Astrocyte (in vitro differentiated cells and primary cell): ENCODE measurements around the gene SENP8. TPM values are rescaled to one million over a fixed set of nuclear protein-coding genes. Genes with fewer than 3 reads are reported as not detected.

ENCODE experiments used
- DNase-seq: peaks from one replicate; pipeline ENCODE4 v3.0.0-alpha.2; 2010; ENCODE audit warnings: low read depth
- FAIRE-seq: peaks from 2 replicates; lab custom pipeline; 2011; peaks lifted over from hg19 to GRCh38; lab: Jason Lieb, UNC
- H2AFZ ChIP-seq: 2 replicates; pipeline ENCODE4 v1.6.0; 2012; ENCODE audit warnings: low read depth, low read length, inconsistent platforms
- H3K27ac ChIP-seq: 2 replicates; pipeline ENCODE4 v1.5.1; 2011; ENCODE audit warnings: low read depth, low read length, inconsistent platforms
- H3K27me3 ChIP-seq: 2 replicates; pipeline ENCODE4 v1.6.0; 2011; ENCODE audit warnings: low read length, inconsistent platforms; ENCODE audit not compliant: insufficient read depth
- H3K36me3 ChIP-seq: 2 replicates; pipeline ENCODE4 v1.5.1; 2011; ENCODE audit warnings: low read length, inconsistent platforms; ENCODE audit not compliant: insufficient read depth
- H3K4me1 ChIP-seq: 2 replicates; pipeline ENCODE4 v1.5.1; 2011; ENCODE audit warnings: low read length, inconsistent platforms; ENCODE audit not compliant: insufficient read depth
- H3K4me2 ChIP-seq: 2 replicates; pipeline ENCODE4 v1.6.0; 2012; ENCODE audit warnings: low read length, inconsistent platforms
- H3K4me3 ChIP-seq: 2 replicates; pipeline ENCODE4 v1.5.1; 2011; ENCODE audit warnings: low read depth, mild to moderate bottlenecking, low read length, inconsistent platforms; ENCODE audit not compliant: insufficient read depth
- H3K79me2 ChIP-seq: 2 replicates; pipeline ENCODE4 v1.6.0; 2012; ENCODE audit warnings: mild to moderate bottlenecking, low read length, inconsistent platforms; ENCODE audit not compliant: insufficient read depth
- H3K9ac ChIP-seq: 2 replicates; pipeline ENCODE4 v1.6.0; 2012; ENCODE audit warnings: mild to moderate bottlenecking, low read length, inconsistent platforms
- H3K9me3 ChIP-seq: 2 replicates; pipeline ENCODE4 v1.5.1; 2012; ENCODE audit warnings: low read depth, mild to moderate bottlenecking, low read length, inconsistent platforms; ENCODE audit not compliant: insufficient read depth
- H4K20me1 ChIP-seq: 2 replicates; pipeline ENCODE4 v1.6.0; 2012; ENCODE audit warnings: low read length, inconsistent platforms; ENCODE audit not compliant: insufficient read depth
- H3K27ac Mint-ChIP-seq: one replicate; pipeline ENCODE4 v1.8.0; 2021; ENCODE audit warnings: mild to moderate bottlenecking, mixed read lengths; ENCODE audit not compliant: unreplicated experiment
- H3K27me3 Mint-ChIP-seq: one replicate; pipeline ENCODE4 v1.8.0; 2021; ENCODE audit warnings: low read depth, mixed read lengths; ENCODE audit not compliant: unreplicated experiment
- H3K36me3 Mint-ChIP-seq: one replicate; pipeline ENCODE4 v1.8.0; 2021; ENCODE audit warnings: low read depth, mixed read lengths; ENCODE audit not compliant: unreplicated experiment
- H3K4me1 Mint-ChIP-seq: one replicate; pipeline ENCODE4 v1.8.0; 2021; ENCODE audit warnings: low read depth, mixed read lengths; ENCODE audit not compliant: unreplicated experiment
- H3K4me3 Mint-ChIP-seq: one replicate; pipeline ENCODE4 v1.8.0; 2021; ENCODE audit warnings: mild to moderate bottlenecking, moderate library complexity, mixed read lengths; ENCODE audit not compliant: unreplicated experiment
- H3K9me3 Mint-ChIP-seq: one replicate; pipeline ENCODE4 v1.8.0; 2021; ENCODE audit warnings: mild to moderate bottlenecking, mixed read lengths; ENCODE audit not compliant: unreplicated experiment
- CTCF ChIP-seq: IDR thresholded peaks from 2 replicates; pipeline ENCODE4 v1.5.1; 2011; ENCODE audit warnings: low read depth, mild to moderate bottlenecking, inconsistent platforms, low read length, moderate library complexity; ENCODE audit not compliant: insufficient read depth
- EZH2 ChIP-seq: IDR thresholded peaks from 2 replicates; pipeline ENCODE4 v1.6.1; 2012; ENCODE audit warnings: mild to moderate bottlenecking, low read length, inconsistent platforms; ENCODE audit not compliant: insufficient read depth
- total RNA-seq: library from RNA; stranded (reverse); gene quantifications from 2 replicates; pipeline ENCODE4 v1.2.1, GENCODE V29; 2021

Gene SENP8
- total RNA-seq, 1 donor from 2014 or later: 2.9 TPM

- Mint-ChIP-seq H3K4me3 (no peak overlapping the region), H3K27me3 (peaks cover 23% of the 10 kb centered on the region), H3K4me1 (no peaks in the 10 kb centered on the region), H3K9me3 (no peaks in the 10 kb centered on the region), H3K27ac (peak overlapping the region; percentile 4), H3K36me3 (peaks cover 2% of the 10 kb centered on the region)
- H3K4me3 ChIP-seq: no peak overlapping the region
- peaks cover 4% of the 10 kb centered on the region for H3K27me3 ChIP-seq
- FAIRE-seq: no peak
- H3K9ac ChIP-seq: no peak overlapping the region
- H3K4me2 ChIP-seq: no peak overlapping the region
- H3K79me2 ChIP-seq: no peaks in the 10 kb centered on the region
- H3K27ac ChIP-seq: no peak overlapping the region
- no peak overlapping the region for H2AFZ ChIP-seq
- no peaks in the 10 kb centered on the region for H3K4me1 ChIP-seq
- no peaks in the 10 kb centered on the region for H4K20me1 ChIP-seq
- no peaks in the 10 kb centered on the region for H3K9me3 ChIP-seq
- TF ChIP-seq CTCF (no peak), EZH2 (no peak)
- no peaks in the 10 kb centered on the region for H3K36me3 ChIP-seq
- DNase-seq: no peak
Measured at GRCh38 chr15:72162569-72162968, 44.4 kb downstream of the SENP8 start.

- DNase-seq (no peak), FAIRE-seq (no peak)
- no peak overlapping the region for H3K4me3 ChIP-seq
- no peak overlapping the region for H3K4me2 ChIP-seq
- no peak overlapping the region for H2AFZ ChIP-seq
- Mint-ChIP-seq H3K27ac (no peak overlapping the region), H3K4me1 (peaks cover 6% of the 10 kb centered on the region), H3K9me3 (no peaks in the 10 kb centered on the region), H3K27me3 (peaks cover 25% of the 10 kb centered on the region), H3K36me3 (peaks cover 2% of the 10 kb centered on the region), H3K4me3 (no peak overlapping the region)
- H3K27ac ChIP-seq: no peak overlapping the region
- no peaks in the 10 kb centered on the region for H3K36me3 ChIP-seq
- H3K9me3 ChIP-seq: no peaks in the 10 kb centered on the region
- H3K9ac ChIP-seq: no peak overlapping the region
- no peaks in the 10 kb centered on the region for H4K20me1 ChIP-seq
- TF ChIP-seq CTCF (no peak), EZH2 (no peak)
- peaks cover 4% of the 10 kb centered on the region for H3K27me3 ChIP-seq
- H3K79me2 ChIP-seq: no peaks in the 10 kb centered on the region
- H3K4me1 ChIP-seq: peaks cover 7% of the 10 kb centered on the region
Measured at GRCh38 chr15:72163719-72164118, 45.5 kb downstream of the SENP8 start.

GRCh38 chr15:72166716-72167417 is 48.7 kb downstream of the SENP8 start:
- FAIRE-seq (no peak), DNase-seq (no peak)
- no peak overlapping the region for H2AFZ ChIP-seq
- H3K4me3 Mint-ChIP-seq: no peak overlapping the region
- peaks cover 11% of the 10 kb centered on the region for H3K4me1 ChIP-seq
- peaks cover 2% of the 10 kb centered on the region for H3K36me3 Mint-ChIP-seq
- no peak overlapping the region for H3K4me3 ChIP-seq
- no peaks in the 10 kb centered on the region for H3K36me3 ChIP-seq
- peaks cover 6% of the 10 kb centered on the region for H3K4me1 Mint-ChIP-seq
- H3K9me3 Mint-ChIP-seq: no peaks in the 10 kb centered on the region
- TF ChIP-seq EZH2 (no peak), CTCF (no peak)
- peaks cover 4% of the 10 kb centered on the region for H3K27me3 ChIP-seq
- no peak overlapping the region for H3K9ac ChIP-seq
- no peaks in the 10 kb centered on the region for H4K20me1 ChIP-seq
- no peaks in the 10 kb centered on the region for H3K9me3 ChIP-seq
- no peaks in the 10 kb centered on the region for H3K79me2 ChIP-seq
- peaks cover 19% of the 10 kb centered on the region for H3K27me3 Mint-ChIP-seq
- no peak overlapping the region for H3K4me2 ChIP-seq
- H3K27ac Mint-ChIP-seq: no peak overlapping the region
- no peak overlapping the region for H3K27ac ChIP-seq
